COLO829 (cell line): Measurements from ENCODE around the gene SLC25A4.
A peak's percentile ranks its signal among the peaks of the same experiment; 100 is the strongest.
"Not testable (repeated sequence)": the region's sequence is repeated elsewhere in the genome, so short reads cannot be mapped to it uniquely, and the experiment has no call there.

ENCODE experiments used
- DNase-seq: peaks from one replicate; pipeline ENCODE4 v3.0.0; 2012; ENCODE audit warnings: low spot score

Gene SLC25A4

DNA sequence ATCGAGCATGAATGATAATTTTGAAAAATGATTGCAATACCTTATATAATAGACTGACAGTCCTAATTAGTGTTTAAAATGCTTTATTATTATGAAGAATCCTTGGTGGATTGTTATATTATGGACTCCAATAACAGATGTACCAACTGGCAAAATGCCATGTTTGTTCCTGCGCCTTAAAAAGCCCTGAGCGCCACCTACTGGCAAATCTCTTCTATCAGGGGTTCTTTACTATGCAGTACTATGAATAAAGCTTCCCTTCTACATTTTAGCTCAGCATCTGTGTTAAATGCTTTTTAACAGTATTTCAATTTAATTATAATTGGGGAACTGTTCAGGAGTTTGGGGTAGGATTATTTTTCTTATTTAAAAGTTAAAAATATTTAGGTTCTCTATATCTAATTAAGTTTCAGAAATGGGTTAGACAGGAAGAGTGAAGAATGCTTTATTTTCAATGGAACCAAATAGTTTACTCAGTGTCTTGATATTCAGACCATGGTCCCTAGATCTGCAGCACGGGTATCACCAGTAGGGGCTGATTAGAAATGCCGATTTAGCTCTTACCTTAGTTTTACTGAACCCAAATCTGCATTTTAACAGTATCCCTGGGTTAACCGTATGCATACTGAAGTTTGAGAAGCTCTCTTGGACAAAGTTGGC lies 40.7 kb downstream of the SLC25A4 start:
- peak; percentile 80 for DNase-seq

DNA sequence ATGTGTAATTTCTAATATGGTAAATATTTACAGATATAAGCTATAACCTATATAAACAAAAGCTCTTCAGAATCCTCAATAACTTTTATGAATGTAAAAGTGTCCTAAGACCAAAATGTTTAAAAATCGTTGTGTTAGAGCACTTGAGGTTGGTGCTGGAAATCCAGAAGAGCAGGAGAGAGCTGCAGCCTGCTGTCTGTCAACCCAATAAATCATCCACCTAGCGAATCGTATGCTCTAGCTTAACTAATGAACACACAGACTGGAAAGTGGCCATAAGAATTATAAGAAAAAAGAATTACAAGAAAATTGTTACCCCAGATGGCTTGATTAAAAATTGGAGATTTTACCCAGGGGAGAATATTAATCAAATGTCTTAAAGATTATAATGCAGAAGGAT lies 43.7 kb downstream of the SLC25A4 start:
- DNase-seq = no peak

DNA sequence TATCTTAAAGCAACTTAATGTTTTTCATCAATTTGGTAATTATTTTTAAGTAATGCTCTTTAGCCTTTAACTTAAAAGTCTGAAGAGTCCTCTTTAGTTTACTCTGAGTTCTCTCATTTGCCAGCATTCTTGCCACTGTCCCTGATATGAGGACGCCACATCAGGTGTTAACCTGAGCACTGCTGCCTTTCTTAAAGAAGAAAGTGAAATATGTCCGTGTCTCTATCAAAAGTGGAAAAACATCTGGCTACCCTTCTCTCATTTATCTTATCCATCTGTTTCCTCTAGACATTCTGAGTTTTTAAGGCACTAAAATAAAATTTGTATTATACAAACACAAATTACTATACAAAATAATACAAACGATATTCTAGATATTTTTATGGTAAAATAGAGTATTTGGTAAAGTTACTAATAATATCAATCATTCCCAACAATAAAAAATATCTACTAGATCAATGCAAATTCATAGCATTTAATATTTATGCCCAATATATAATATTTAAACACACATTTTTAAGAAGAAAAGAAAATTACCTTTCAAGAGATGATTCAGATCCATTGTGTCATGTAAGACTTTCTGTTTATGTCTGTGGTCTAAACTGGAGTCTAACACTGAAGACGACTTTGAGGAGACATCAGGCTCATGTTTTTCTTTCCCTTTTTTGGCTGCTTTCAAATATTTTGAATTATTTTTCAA lies 46.7 kb downstream of the SLC25A4 start:
- no peak for DNase-seq

DNA sequence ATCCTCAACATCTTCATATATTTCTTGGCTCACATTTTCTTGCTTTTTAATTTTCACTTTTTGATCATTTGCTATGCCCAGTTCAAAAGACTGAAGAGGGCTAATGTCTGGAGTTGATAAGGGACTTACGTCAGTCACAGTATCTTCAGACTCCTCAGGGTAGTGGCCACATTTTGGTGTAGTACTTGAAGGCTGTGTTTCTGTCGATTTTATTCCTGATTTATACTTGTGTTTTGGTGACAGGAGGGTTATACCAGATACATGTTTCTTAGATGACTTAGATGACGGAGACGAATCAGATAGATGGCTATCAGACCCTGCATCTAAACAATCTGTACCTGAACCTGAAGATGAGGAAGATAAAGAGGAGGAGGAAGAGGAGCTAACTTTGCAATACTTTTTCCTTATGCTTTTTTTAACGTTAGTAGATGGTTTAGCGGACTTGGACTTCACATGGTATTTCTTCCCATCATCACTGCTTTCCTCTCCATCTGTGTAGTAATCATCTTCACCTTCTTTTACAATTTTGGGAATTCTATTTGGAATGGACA lies 47.3 kb downstream of the SLC25A4 start:
- DNase-seq = no peak

DNA sequence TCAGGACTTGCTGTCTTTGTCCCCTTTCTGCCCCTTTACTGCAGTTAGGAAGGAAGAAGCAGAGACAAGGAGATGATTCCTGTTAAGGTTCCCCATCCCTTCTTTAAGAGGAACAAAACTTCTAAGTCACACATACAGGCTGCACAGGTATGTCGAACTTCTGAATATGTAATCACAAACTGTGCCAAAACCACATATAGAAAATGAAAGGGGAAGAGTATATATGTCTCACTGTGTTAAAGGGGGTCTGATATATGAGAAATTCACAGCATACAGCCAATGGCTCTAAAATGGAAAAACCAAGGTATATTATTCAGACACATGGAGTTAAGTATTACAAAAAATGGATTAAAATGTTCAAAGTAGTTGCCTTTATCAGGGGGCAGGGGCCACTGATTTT lies 49.0 kb downstream of the SLC25A4 start:
- no peak for DNase-seq

DNA sequence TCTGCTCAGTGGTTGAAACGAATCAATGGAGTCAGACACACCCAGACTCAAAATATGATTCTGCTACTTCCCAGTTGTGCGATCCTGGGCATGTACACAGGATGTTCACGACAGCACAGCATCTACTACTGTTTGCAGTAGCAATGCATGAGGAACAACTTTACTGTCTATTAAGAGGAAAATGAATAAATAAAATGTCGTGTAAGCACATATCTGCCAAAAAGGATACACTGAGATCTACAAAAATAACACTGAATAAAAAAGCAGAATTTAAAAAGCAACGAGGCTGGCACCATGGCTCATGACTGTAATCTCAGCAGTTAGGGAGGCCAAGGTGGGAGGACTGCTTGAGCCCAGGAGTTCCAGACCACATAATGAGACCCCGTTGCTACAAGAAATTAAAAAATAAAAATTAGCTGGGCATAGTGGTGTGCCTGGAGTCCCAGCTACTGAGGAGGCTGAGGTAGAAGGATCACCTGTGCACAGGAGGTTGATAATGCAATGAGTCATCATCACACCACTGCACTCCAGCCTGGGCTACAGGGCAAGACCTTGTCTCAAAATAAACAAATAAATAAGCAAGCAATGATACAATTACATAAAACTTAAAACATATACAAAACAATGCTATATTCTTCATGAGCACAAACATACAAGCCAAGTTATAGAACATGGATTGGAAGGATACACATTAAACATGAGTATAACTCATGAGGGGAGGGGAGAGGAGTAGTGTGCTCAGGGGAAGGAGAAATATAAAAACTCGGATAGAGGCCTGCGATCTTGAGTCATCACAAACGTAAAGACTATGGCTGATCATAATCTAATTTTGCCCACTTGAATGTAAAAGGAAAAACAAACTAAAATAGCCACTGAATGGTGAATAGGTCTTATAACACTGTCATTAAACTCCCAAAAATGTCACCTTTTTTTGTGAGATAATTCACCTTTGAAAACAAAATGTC lies 52.1 kb downstream of the SLC25A4 start:
- no peak for DNase-seq

DNA sequence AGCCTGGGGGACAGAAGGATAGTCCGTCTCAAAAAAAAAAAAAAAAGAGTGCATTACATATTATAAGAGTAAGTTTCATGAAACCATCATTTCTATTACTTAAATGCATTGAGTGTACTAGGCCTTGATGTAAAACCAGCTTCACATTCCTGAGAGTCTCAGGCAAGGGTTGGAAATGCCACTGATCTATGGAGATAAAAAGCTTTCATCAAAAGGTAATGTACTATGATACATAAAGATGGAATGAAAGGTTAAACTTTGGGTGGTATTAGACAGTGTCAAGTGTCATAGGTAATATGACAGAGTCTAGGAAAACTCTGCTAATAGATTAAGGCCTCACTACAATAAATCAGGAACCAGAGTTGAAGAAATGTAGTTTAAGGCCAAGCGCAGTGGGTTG lies 53.4 kb downstream of the SLC25A4 start:
- no peak for DNase-seq

DNA sequence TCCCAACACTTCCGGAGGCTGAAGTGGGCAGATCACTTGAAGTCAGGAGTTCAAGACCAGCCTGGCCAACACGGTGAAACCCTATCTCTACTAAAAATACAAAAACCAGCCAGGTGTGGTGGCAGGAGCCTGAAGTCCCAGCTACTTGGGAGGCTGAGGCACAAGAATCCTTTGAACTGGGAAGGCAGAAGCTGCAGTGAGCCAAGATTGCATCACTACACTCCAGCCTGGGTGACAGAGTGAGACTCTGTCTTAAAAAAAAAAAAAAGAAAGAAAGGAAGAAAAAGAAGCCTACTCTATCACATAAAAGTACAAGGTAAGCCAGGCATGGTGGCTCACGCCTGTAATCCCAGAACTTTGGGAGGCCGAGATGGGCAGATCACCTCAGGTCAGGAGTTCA lies 55.1 kb downstream of the SLC25A4 start:
- DNase-seq = not testable (repeated sequence)
